ENCODE results near the gene AGAP2. TPM values are rescaled to one million over a fixed set of nuclear protein-coding genes. Genes with fewer than 3 reads are reported as not detected.
A peak's percentile ranks its signal among the peaks of the same experiment; 100 is the strongest.

The AGAP2 gene
- total RNA-seq, 4 donors from 2014 or later, result 0.45 to 1.4 (median 1.3) TPM

GRCh38 chr12:57739914-57740538 is 1.5 kb upstream of the AGAP2 start:
- DNase-seq (ENCODE audit: low spot score in 2 of 2), result no peak
- H3K9me3 ChIP-seq, result no peaks in the 10 kb centered on the region
- H3K4me3 ChIP-seq, result no peak overlapping the region
- H3K36me3 ChIP-seq, result no peaks in the 10 kb centered on the region
- H3K27me3 ChIP-seq, result peaks cover 56% of the 10 kb centered on the region
- WGBS, result 43% methylated on average over 10 of the region's 10 CpGs
- no peak overlapping the region for H3K27ac ChIP-seq
- TF ChIP-seq POLR2A (IDR thresholded peaks at IDR 0.05) (no peak), POLR2AphosphoS5 (IDR thresholded peaks at IDR 0.05) (no peak), EP300 (IDR thresholded peaks at IDR 0.05) (no peak)
- TF ChIP-seq, protein P1, sequence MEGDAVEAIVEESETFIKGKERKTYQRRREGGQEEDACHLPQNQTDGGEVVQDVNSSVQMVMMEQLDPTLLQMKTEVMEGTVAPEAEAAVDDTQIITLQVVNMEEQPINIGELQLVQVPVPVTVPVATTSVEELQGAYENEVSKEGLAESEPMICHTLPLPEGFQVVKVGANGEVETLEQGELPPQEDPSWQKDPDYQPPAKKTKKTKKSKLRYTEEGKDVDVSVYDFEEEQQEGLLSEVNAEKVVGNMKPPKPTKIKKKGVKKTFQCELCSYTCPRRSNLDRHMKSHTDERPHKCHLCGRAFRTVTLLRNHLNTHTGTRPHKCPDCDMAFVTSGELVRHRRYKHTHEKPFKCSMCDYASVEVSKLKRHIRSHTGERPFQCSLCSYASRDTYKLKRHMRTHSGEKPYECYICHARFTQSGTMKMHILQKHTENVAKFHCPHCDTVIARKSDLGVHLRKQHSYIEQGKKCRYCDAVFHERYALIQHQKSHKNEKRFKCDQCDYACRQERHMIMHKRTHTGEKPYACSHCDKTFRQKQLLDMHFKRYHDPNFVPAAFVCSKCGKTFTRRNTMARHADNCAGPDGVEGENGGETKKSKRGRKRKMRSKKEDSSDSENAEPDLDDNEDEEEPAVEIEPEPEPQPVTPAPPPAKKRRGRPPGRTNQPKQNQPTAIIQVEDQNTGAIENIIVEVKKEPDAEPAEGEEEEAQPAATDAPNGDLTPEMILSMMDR (IDR thresholded peaks at IDR 0.05), result no peak
- H3K4me1 ChIP-seq, result peaks cover 51% of the 10 kb centered on the region

DNA sequence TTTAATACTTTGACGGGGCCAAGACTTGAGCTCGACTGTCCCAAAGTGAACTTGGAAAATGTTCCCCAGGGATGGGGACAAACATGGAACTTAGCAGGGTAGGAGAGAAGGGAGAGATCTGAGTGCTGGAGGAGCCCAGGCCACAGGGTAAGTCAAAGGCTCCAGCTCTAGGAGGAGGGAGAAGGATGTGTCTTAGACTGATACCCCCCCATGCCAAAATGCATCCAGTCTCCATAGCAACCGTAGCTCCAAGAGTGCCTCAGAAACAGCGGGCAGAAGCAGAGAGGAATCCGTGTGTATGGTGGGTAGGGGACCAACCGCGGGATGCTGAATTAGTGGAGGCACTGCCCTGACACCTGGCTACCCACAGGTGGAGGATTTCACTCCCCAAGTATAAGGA is 845 bp upstream of the AGAP2 start:
- Histone ChIP-seq H3K9me3 (no peaks in the 10 kb centered on the region), H3K36me3 (no peaks in the 10 kb centered on the region), H3K4me1 (peaks cover 49% of the 10 kb centered on the region), H3K27me3 (peaks cover 63% of the 10 kb centered on the region), H3K4me3 (no peak overlapping the region), H3K27ac (no peak overlapping the region)
- peak in 1 of 2 donors; percentile 38 for DNase-seq (ENCODE audit: low spot score in 2 of 2)
- 33% methylated on average over 7 of the region's 7 CpGs for WGBS
- TF ChIP-seq, protein P1 (IDR thresholded peaks at IDR 0.05), result no peak
- TF ChIP-seq POLR2A (IDR thresholded peaks at IDR 0.05), result no peak
- TF ChIP-seq POLR2AphosphoS5 (IDR thresholded peaks at IDR 0.05), result no peak

DNA sequence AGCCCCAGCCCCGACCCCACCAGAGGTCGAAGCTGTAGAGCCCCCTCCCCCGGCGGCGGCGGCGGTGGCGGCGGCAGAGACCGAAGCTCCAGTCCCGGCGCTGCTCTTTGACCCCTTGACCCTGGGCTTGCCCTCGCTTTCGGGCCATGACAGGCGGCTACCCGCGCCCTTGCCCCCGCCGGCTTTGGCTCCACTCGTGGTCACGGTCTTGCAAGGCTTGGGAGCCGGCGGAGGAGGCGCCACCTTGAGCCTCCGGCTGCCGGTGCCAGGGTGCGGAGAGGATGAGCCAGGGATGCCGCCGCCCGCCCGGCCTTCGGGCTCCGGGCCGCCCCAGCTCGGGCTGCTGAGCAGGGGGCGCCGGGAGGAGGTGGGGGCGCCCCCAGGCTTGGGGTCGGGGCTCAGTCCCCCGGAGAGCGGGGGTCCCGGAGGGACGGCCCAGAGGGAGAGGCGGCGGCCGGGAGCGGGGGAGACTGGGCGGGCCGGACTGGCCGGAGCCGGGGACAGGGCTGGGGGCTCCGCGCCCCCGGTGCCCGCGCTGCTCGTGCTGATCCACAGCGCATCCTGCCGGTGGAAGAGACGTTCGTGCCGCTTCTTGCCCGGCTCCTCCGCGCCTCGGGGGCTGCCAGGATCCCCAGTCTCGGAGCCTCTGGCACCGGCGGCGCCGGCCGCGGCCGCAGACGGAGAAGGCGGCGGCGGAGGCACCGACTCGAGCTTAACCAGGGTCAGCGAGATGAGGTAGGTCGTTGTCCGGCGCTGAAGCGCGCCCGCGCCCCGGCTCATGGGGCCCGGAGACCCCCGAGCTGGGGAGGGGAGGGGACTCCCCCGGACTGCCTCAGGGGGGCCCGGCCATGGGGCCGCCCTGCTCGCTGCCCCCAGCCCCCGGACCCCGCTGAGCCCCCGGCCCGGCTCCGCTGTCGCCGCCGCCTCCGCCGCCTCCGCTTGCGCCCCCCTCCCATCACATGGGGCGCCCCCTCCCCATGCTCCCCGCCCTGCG is 778 bp downstream of the AGAP2 start:
- peak overlapping the region; percentile 49 for H3K4me3 ChIP-seq
- H3K4me1 ChIP-seq, result peaks cover 43% of the 10 kb centered on the region
- no peaks in the 10 kb centered on the region for H3K36me3 ChIP-seq
- H3K9me3 ChIP-seq, result no peaks in the 10 kb centered on the region
- 7% methylated on average over 6 of the region's 110 CpGs for WGBS
- H3K27ac ChIP-seq, result no peak overlapping the region
- no peak for TF ChIP-seq POLR2AphosphoS5 (IDR thresholded peaks at IDR 0.05)
- TF ChIP-seq, protein P1 (IDR thresholded peaks at IDR 0.05), result peak in 1 of 2 donors; percentile 40
- peak in 1 of 2 donors; percentile 65 for DNase-seq (ENCODE audit: low spot score in 2 of 2)
- peaks cover 70% of the 10 kb centered on the region for H3K27me3 ChIP-seq

DNA sequence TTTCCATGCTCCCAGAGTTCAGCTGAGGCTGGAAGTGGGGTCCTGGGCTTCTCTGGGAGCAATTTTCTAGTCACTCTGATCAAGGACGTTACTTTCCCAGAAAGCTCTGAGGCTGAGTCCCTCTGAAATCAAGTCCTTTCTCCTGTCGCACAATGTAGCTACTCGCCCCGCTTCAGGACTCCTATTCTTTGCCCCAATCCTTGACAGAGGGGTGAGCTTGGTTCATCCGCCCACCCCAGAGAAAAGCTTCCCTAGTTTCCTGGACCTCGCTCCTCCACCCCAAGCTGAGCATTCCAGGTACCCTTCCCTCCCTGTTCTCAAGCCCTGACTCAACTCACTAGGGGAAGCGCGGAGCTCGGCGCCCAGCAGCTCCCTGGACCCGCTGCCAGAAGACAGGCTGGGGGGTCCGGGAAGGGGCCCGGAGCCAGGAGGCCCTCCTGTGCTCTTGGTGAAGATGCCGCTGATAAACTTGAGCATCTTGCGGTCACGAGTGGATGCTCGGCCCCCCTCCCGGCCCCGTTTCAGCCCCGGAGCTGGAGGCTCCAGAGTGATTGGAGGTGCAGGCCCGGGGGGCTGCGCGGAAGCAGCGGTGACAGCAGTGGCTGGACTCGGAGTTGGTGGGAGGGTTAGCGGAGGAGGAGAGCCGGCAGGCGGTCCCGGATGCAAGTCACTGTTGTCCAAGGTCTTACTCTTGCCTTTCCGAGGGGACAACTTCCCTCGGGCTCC is 1.6 kb downstream of the AGAP2 start:
- DNase-seq (ENCODE audit: low spot score in 2 of 2), result no peak
- H3K4me3 ChIP-seq, result peak overlapping the region; percentile 49
- H3K9me3 ChIP-seq, result no peaks in the 10 kb centered on the region
- peaks cover 69% of the 10 kb centered on the region for H3K27me3 ChIP-seq
- TF ChIP-seq POLR2A (IDR thresholded peaks at IDR 0.05) (no peak), EP300 (IDR thresholded peaks at IDR 0.05) (no peak), POLR2AphosphoS5 (IDR thresholded peaks at IDR 0.05) (no peak)
- TF ChIP-seq, protein P1 (IDR thresholded peaks at IDR 0.05), result no peak
- WGBS, result 12% methylated on average over 24 of the region's 31 CpGs
- no peaks in the 10 kb centered on the region for H3K36me3 ChIP-seq
- peaks cover 41% of the 10 kb centered on the region for H3K4me1 ChIP-seq
- no peak overlapping the region for H3K27ac ChIP-seq
